Bronchial epithelial cell (primary cell): ENCODE data around the gene ETV2. TPM values are rescaled to one million over a fixed set of nuclear protein-coding genes. Genes with fewer than 3 reads are reported as not detected.
"Not testable (repeated sequence)": the region's sequence is repeated elsewhere in the genome, so short reads cannot be mapped to it uniquely, and the experiment has no call there.

ENCODE experiments used
- DNase-seq: peaks from one replicate; pipeline ENCODE4 v3.0.0-alpha.2; 2010; ENCODE audit warnings: low read depth
- FAIRE-seq: peaks from 2 replicates; lab custom pipeline; 2011; peaks lifted over from hg19 to GRCh38; lab: Jason Lieb, UNC
- H3K27me3 ChIP-seq: 2 replicates; pipeline ENCODE4 v1.5.1; 2011; ENCODE audit warnings: low read length; ENCODE audit not compliant: control insufficient read depth, insufficient read depth
- H3K36me3 ChIP-seq: 2 replicates; pipeline ENCODE4 v1.5.1; 2011; ENCODE audit warnings: low read length; ENCODE audit not compliant: control insufficient read depth, insufficient read depth
- H3K4me3 ChIP-seq: 2 replicates; pipeline ENCODE4 v1.5.1; 2011; ENCODE audit warnings: mild to moderate bottlenecking, low read depth, low read length, control low read depth
- CTCF ChIP-seq: IDR thresholded peaks from 2 replicates; pipeline ENCODE4 v1.5.1; 2011; ENCODE audit warnings: mild to moderate bottlenecking, moderate library complexity, low read length, control low read depth, inconsistent platforms; ENCODE audit not compliant: insufficient read depth, severe bottlenecking
- total RNA-seq: library from RNA; depleted of rRNA; stranded (reverse); fragments of >200 nt; gene quantifications from 2 replicates; pipeline ENCODE4 v1.2.1, GENCODE V29; 2014

Gene ETV2
- total RNA-seq, 1 donor from 2014 or later = under 0.01 TPM

- FAIRE-seq (no peak), DNase-seq (peak; percentile 95)
These were observed 6.7 kb downstream of the ETV2 start, which contains the start of gene COX6B1 for GRCh38 chr19:35648017-35648961. COX6B1 (plus strand) TSS chr19:35648323; CDS start chr19:35651244, 2,921 bp downstream.

GRCh38 chr19:35650581-35650980 lies 9.0 kb downstream of the ETV2 start:
- no peak for FAIRE-seq
- Histone ChIP-seq H3K4me3 (no peak overlapping the region), H3K27me3 (no peaks in the 10 kb centered on the region), H3K36me3 (peaks cover 8% of the 10 kb centered on the region)
- DNase-seq = no peak
- TF ChIP-seq CTCF = no peak

More at GRCh38 chr19:35648017-35648961, 6.7 kb downstream of the ETV2 start, which contains the start of gene COX6B1:
- Histone ChIP-seq H3K4me3 (peak within 1 kb of the TSS; percentile 76), H3K36me3 (peaks cover 2% of the 10 kb centered on the region), H3K27me3 (no peaks in the 10 kb centered on the region)
- no peak for TF ChIP-seq CTCF

DNA sequence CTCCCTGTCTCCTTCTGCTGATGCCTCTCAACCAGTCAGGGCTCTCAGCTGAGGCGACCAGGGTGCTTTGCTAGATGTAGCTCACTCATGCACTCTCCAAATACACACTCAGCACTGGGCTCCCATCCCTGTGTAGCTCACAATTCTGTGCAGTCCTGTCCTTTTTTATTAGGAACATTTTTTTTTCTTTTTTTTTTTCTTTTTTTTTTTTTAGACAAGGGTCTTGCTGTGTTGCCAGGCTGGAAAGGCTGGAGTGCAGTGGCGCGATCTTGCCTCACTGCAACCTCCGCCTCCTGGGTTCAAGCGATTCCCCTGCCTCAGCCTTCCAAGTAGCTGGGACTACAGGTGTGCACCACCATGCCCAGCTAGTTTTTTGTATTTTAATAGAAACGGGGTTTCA lies 13.3 kb downstream of the ETV2 start:
- not testable (repeated sequence) for DNase-seq, H3K27me3 ChIP-seq, H3K4me3 ChIP-seq, FAIRE-seq
- peaks cover 18% of the 10 kb centered on the region for H3K36me3 ChIP-seq

DNA sequence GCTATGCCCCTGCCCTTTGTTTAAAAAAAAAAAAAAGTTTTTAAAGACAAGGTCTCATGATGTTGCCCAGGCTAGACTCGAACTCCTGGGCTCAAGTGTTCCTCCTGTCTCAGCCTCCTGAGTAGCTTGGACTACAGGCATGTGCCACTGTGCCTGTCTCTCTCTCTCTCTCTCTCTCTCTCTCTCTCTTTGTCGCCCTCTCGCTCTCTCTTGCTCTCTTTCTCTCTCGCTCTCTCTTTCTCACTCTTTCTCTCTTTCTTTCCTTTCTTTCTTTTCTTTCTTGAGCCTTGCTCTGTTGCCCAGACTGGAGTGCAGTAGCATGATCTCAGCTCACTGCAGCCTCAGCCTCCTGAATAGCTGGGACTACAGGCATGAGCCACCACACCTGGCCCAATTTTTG lies 14.1 kb downstream of the ETV2 start:
- Histone ChIP-seq H3K4me3 (no peak overlapping the region), H3K27me3 (no peaks in the 10 kb centered on the region), H3K36me3 (peaks cover 18% of the 10 kb centered on the region)
- DNase-seq = no peak
- FAIRE-seq = no peak
- no peak for TF ChIP-seq CTCF

- no peak for FAIRE-seq
- Histone ChIP-seq H3K4me3 (no peak overlapping the region), H3K27me3 (no peaks in the 10 kb centered on the region), H3K36me3 (peaks cover 16% of the 10 kb centered on the region)
- TF ChIP-seq CTCF = no peak
- no peak for DNase-seq
These were observed 15.2 kb downstream of the ETV2 start for GRCh38 chr19:35656700-35657099.

GRCh38 chr19:35657904-35658700 lies 16.6 kb downstream of the ETV2 start:
- peaks cover 16% of the 10 kb centered on the region for H3K36me3 ChIP-seq
- H3K4me3 ChIP-seq = no peak overlapping the region
- H3K27me3 ChIP-seq = no peaks in the 10 kb centered on the region
- DNase-seq (no peak), FAIRE-seq (no peak)
- TF ChIP-seq CTCF = no peak
